C4-2B (cell line): ENCODE measurements around the gene KDSR.

Experiments used
- ZFX ChIP-seq: fragments of 450-650 bp; IDR thresholded peaks from 2 replicates; pipeline ENCODE4 v1.6.1; 2017
- TF ChIP-seq, protein P1 (sequence below): fragments of 450-650 bp; conservative IDR thresholded peaks from 2 replicates; pipeline ENCODE4 v1.5.1; 2017; ENCODE audit warnings: mild to moderate bottlenecking

DNA sequence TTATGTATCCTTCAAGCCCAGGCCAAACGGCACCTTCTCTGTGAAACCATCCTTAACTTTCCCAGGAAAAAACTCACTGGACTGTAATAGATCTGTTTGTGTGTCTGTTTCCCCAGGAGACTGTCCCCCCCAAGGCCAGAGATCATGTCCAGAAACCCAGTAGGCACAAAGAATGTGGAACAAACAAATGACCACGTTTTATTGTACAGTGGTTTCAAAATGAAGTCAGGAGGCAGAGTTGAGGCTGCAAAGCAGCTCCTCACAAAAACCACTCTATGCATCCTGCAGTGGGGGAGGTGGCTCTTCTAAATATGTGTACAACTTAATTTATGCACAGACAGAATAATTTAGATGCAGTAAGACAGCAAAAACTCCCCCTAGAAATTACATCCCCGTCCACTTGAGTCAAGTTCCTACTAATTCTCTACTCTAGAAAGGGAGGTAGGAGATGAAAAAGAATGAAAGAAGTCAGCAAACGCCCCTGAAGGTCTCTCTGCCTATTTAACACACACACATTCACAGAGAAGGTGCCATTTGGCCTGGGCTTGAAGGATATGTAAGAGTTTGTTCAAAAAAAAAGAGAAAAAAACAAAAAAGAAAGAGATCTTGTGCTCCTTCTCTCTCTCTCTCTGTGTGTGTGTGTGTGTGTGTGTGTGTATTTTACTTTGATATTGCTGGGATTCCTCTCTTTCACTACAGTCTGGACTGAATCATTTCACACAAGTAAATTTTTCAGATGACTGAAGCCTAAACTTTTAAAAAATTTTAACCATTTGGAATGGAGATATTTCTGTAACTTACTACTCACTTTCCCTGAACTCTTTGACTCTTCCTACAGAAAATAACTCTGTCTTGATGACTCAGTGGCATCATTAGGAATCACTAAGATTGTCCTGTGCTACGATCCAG lies 66.9 kb downstream of the KDSR start:
- TF ChIP-seq, protein P1, sequence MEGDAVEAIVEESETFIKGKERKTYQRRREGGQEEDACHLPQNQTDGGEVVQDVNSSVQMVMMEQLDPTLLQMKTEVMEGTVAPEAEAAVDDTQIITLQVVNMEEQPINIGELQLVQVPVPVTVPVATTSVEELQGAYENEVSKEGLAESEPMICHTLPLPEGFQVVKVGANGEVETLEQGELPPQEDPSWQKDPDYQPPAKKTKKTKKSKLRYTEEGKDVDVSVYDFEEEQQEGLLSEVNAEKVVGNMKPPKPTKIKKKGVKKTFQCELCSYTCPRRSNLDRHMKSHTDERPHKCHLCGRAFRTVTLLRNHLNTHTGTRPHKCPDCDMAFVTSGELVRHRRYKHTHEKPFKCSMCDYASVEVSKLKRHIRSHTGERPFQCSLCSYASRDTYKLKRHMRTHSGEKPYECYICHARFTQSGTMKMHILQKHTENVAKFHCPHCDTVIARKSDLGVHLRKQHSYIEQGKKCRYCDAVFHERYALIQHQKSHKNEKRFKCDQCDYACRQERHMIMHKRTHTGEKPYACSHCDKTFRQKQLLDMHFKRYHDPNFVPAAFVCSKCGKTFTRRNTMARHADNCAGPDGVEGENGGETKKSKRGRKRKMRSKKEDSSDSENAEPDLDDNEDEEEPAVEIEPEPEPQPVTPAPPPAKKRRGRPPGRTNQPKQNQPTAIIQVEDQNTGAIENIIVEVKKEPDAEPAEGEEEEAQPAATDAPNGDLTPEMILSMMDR: no peak
- TF ChIP-seq ZFX: no peak
